ENCODE data around the gene A2M.

A2M gene

GRCh38 chr12:9134981-9135628, 19.4 kb upstream of the A2M start:
- ChIA-PET POLR2A (no interaction called here), CTCF (interaction anchor here (0.6 to 1.0 kb wide), 2 partner anchors 8 to 61 kb away, joined by 3 to 4 read pairs; no protein-coding TSS in a partner anchor)

GRCh38 chr12:9133216-9133916, 17.6 kb upstream of the A2M start:
- TF ChIP-seq L3MBTL2 (conservative IDR thresholded peaks at IDR 0.05) (no peak), FOXA1 (IDR thresholded peaks at IDR 0.05) (no peak), ELF4 (IDR thresholded peaks at IDR 0.05) (no peak), HDGF (IDR thresholded peaks at IDR 0.05; ENCODE audit: borderline replicate concordance) (no peak), NFRKB (IDR thresholded peaks at IDR 0.05) (no peak), LEF1 (IDR thresholded peaks at IDR 0.05; ENCODE audit: borderline replicate concordance) (no peak), CTBP1 (IDR thresholded peaks at IDR 0.05; ENCODE audit: borderline replicate concordance) (no peak), BHLHE40 (IDR thresholded peaks at IDR 0.05; ENCODE audit: borderline replicate concordance) (no peak), FOXM1 (IDR thresholded peaks at IDR 0.05; ENCODE audit: borderline replicate concordance) (no peak), ZNF384 (IDR thresholded peaks at IDR 0.05) (no peak)
- ChIA-PET CTCF (no interaction called here), POLR2A (no interaction called here)
- no peak for DNase-seq (ENCODE audit: extremely low spot score)

More at GRCh38 chr12:9134981-9135628, 19.4 kb upstream of the A2M start:
- peak; percentile 23 for DNase-seq (ENCODE audit: extremely low spot score)
- TF ChIP-seq LEF1 (IDR thresholded peaks at IDR 0.05; ENCODE audit: borderline replicate concordance) (no peak), FOXK2 (IDR thresholded peaks at IDR 0.05) (no peak), ELF4 (IDR thresholded peaks at IDR 0.05) (no peak), SP1 (IDR thresholded peaks at IDR 0.05) (no peak), NFRKB (IDR thresholded peaks at IDR 0.05) (no peak), HDGF (IDR thresholded peaks at IDR 0.05; ENCODE audit: borderline replicate concordance) (no peak), L3MBTL2 (conservative IDR thresholded peaks at IDR 0.05) (no peak), ARNT (IDR thresholded peaks at IDR 0.05) (no peak), FOXM1 (IDR thresholded peaks at IDR 0.05; ENCODE audit: borderline replicate concordance) (no peak), SUZ12 (IDR thresholded peaks at IDR 0.05) (no peak), CTBP1 (IDR thresholded peaks at IDR 0.05; ENCODE audit: borderline replicate concordance) (no peak), TARDBP (IDR thresholded peaks at IDR 0.05) (no peak), BHLHE40 (IDR thresholded peaks at IDR 0.05; ENCODE audit: borderline replicate concordance) (no peak)

- ChIA-PET POLR2A (no interaction called here), CTCF (no interaction called here)
- TF ChIP-seq FOXM1 (IDR thresholded peaks at IDR 0.05; ENCODE audit: borderline replicate concordance), result no peak
- no peak for TF ChIP-seq BHLHE40 (IDR thresholded peaks at IDR 0.05; ENCODE audit: borderline replicate concordance)
- TF ChIP-seq ELF4 (IDR thresholded peaks at IDR 0.05), result no peak
- TF ChIP-seq L3MBTL2 (conservative IDR thresholded peaks at IDR 0.05), result no peak
- TF ChIP-seq ZNF384 (IDR thresholded peaks at IDR 0.05), result no peak
- TF ChIP-seq ARNT (IDR thresholded peaks at IDR 0.05), result no peak
- TF ChIP-seq HDGF (IDR thresholded peaks at IDR 0.05; ENCODE audit: borderline replicate concordance), result no peak
- no peak for TF ChIP-seq TARDBP (IDR thresholded peaks at IDR 0.05)
- TF ChIP-seq CTBP1 (IDR thresholded peaks at IDR 0.05; ENCODE audit: borderline replicate concordance), result no peak
- no peak for TF ChIP-seq PKNOX1 (IDR thresholded peaks at IDR 0.05)
- no peak for TF ChIP-seq SUZ12 (IDR thresholded peaks at IDR 0.05)
- no peak for TF ChIP-seq FOXK2 (IDR thresholded peaks at IDR 0.05)
- no peak for TF ChIP-seq SP1 (IDR thresholded peaks at IDR 0.05)
- TF ChIP-seq FOXA1 (IDR thresholded peaks at IDR 0.05), result no peak
- no peak for TF ChIP-seq LEF1 (IDR thresholded peaks at IDR 0.05; ENCODE audit: borderline replicate concordance)
- DNase-seq (ENCODE audit: extremely low spot score), result no peak
Observed at GRCh38 chr12:9132008-9132535, 16.4 kb upstream of the A2M start.

- POLR2A ChIA-PET, result no interaction called here
- TF ChIP-seq HDGF (IDR thresholded peaks at IDR 0.05; ENCODE audit: borderline replicate concordance) (no peak), SP1 (IDR thresholded peaks at IDR 0.05) (no peak), LEF1 (IDR thresholded peaks at IDR 0.05; ENCODE audit: borderline replicate concordance) (no peak), NFRKB (IDR thresholded peaks at IDR 0.05) (no peak), SUZ12 (IDR thresholded peaks at IDR 0.05) (no peak), L3MBTL2 (conservative IDR thresholded peaks at IDR 0.05) (no peak)
- CTCF ChIA-PET, result no interaction called here
- no peak for DNase-seq (ENCODE audit: extremely low spot score)
Observed at GRCh38 chr12:9130244-9130643, 14.5 kb upstream of the A2M start.

- ChIA-PET POLR2A (no interaction called here), CTCF (no interaction called here)
- no peak for TF ChIP-seq HDGF (IDR thresholded peaks at IDR 0.05; ENCODE audit: borderline replicate concordance)
- no peak for TF ChIP-seq ZNF384 (IDR thresholded peaks at IDR 0.05)
- no peak for TF ChIP-seq SP1 (IDR thresholded peaks at IDR 0.05)
- TF ChIP-seq ARNT (IDR thresholded peaks at IDR 0.05), result no peak
- TF ChIP-seq BHLHE40 (IDR thresholded peaks at IDR 0.05; ENCODE audit: borderline replicate concordance), result no peak
- TF ChIP-seq ELF4 (IDR thresholded peaks at IDR 0.05), result no peak
- TF ChIP-seq FOXM1 (IDR thresholded peaks at IDR 0.05; ENCODE audit: borderline replicate concordance), result no peak
- no peak for TF ChIP-seq L3MBTL2 (conservative IDR thresholded peaks at IDR 0.05)
- TF ChIP-seq CTBP1 (IDR thresholded peaks at IDR 0.05; ENCODE audit: borderline replicate concordance), result no peak
- no peak for TF ChIP-seq TARDBP (IDR thresholded peaks at IDR 0.05)
- TF ChIP-seq SUZ12 (IDR thresholded peaks at IDR 0.05), result no peak
- no peak for TF ChIP-seq FOXA1 (IDR thresholded peaks at IDR 0.05)
- no peak for TF ChIP-seq LEF1 (IDR thresholded peaks at IDR 0.05; ENCODE audit: borderline replicate concordance)
- TF ChIP-seq PKNOX1 (IDR thresholded peaks at IDR 0.05), result no peak
- TF ChIP-seq FOXK2 (IDR thresholded peaks at IDR 0.05), result no peak
- TF ChIP-seq NFRKB (IDR thresholded peaks at IDR 0.05), result no peak
- DNase-seq (ENCODE audit: extremely low spot score), result no peak
Observed at GRCh38 chr12:9127936-9128663, 12.4 kb upstream of the A2M start.

Measured in HEK293T (cell line).